PC-9 (cell line): Measurements from ENCODE around the gene SSH3. TPM values are rescaled to one million over a fixed set of nuclear protein-coding genes. Genes with fewer than 3 reads are reported as not detected.

ENCODE experiments used
- BruUV-seq: library from RNA; stranded (reverse); fragments of 400-500 nt; replicated peaks from 2 replicates; lab custom pipeline; 2021; lab: Mats Ljungman, UMichigan
- CTCF ChIA-PET: fragments of 300-600 bp; sonication (Branson Sonifier 250); formaldehyde crosslinking; loops from one replicate; lab custom pipeline; 2022; ENCODE audit warnings: antibody characterized with exemption; lab: Charles Lee
- POLR2A ChIA-PET: fragments of 300-600 bp; sonication (Branson Sonifier 250); formaldehyde crosslinking; loops from one replicate; lab custom pipeline; 2022; ENCODE audit warnings: antibody characterized with exemption; ENCODE audit not compliant: unreplicated experiment; lab: Charles Lee
- DNase-seq, 2 experiments: peaks; one replicate each; pipeline versions ENCODE4 v3.0.0 to v3.0.0-alpha.2; 2015 to 2022; ENCODE audit warnings: mixed read lengths in 1 of 2
- H2AFZ ChIP-seq: fragments of 200-600 bp; sonication (generic); 2 replicates; pipeline ENCODE4 v1.8.1; 2017; ENCODE audit warnings: antibody characterized with exemption
- H3F3A ChIP-seq: fragments of 200-600 bp; sonication (generic); 2 replicates; pipeline ENCODE4 v1.8.1; 2017; ENCODE audit warnings: antibody characterized with exemption, mild to moderate bottlenecking, low read depth; ENCODE audit not compliant: insufficient read depth
- H3K27ac ChIP-seq: fragments of 200-600 bp; sonication (generic); 2 replicates; pipeline ENCODE4 v1.6.1; 2016; ENCODE audit warnings: mixed run types
- H3K27me3 ChIP-seq: fragments of 200-600 bp; sonication (generic); 2 replicates; pipeline ENCODE4 v1.6.1; 2016; ENCODE audit warnings: low read depth, mixed run types; ENCODE audit not compliant: insufficient read depth
- H3K36me3 ChIP-seq: fragments of 200-600 bp; sonication (generic); 2 replicates; pipeline ENCODE4 v1.6.1; 2016; ENCODE audit warnings: low read depth, mixed run types
- H3K4me1 ChIP-seq: fragments of 200-600 bp; sonication (generic); replicated peaks from 2 replicates; pipeline ENCODE4 v1.6.1; 2016; ENCODE audit warnings: mixed run types; ENCODE audit not compliant: insufficient read depth
- H3K4me2 ChIP-seq: fragments of 200-600 bp; sonication (generic); 2 replicates; pipeline ENCODE4 v1.6.1; 2017; ENCODE audit warnings: mixed run types
- H3K4me3 ChIP-seq: fragments of 200-600 bp; sonication (generic); 2 replicates; pipeline ENCODE4 v1.6.1; 2016; ENCODE audit warnings: mixed run types
- H3K79me2 ChIP-seq: fragments of 200-600 bp; sonication (generic); 2 replicates; pipeline ENCODE4 v1.6.1; 2017; ENCODE audit warnings: low read depth, mixed run types
- H3K9me2 ChIP-seq: fragments of 200-600 bp; sonication (generic); 2 replicates; pipeline ENCODE4 v1.8.1; 2017; ENCODE audit warnings: mild to moderate bottlenecking; ENCODE audit not compliant: insufficient read depth
- H3K9me3 ChIP-seq: fragments of 200-600 bp; sonication (generic); 2 replicates; pipeline ENCODE4 v1.8.1; 2016; ENCODE audit warnings: low read depth; ENCODE audit not compliant: insufficient read depth
- H4K20me1 ChIP-seq: fragments of 200-600 bp; sonication (generic); 2 replicates; pipeline ENCODE4 v1.8.1; 2017; ENCODE audit not compliant: insufficient read depth
- CTCF ChIP-seq: fragments of 200-600 bp; sonication (generic); conservative IDR thresholded peaks from 2 replicates; pipeline ENCODE4 v1.6.1; 2017; ENCODE audit warnings: mixed run types, antibody characterized with exemption, mild to moderate bottlenecking, moderate library complexity
- EZH2 ChIP-seq: fragments of 200-600 bp; sonication (generic); IDR thresholded peaks from 2 replicates; pipeline ENCODE4 v1.8.0; 2017; ENCODE audit warnings: antibody characterized with exemption, low read depth
- intact Hi-C: fragments of 100-400 bp; cut with micrococcal nuclease; formaldehyde crosslinking; loops from one replicate; pipeline ENCODE4 v1.10.0; 2022; ENCODE audit not compliant: unreplicated experiment
- total RNA-seq: library from RNA; stranded (reverse); gene quantifications from 2 replicates; pipeline ENCODE4 v1.2.3, GENCODE V29; 2021

Gene SSH3
- total RNA-seq, 1 experiment from 2014 or later: 124 TPM

DNA sequence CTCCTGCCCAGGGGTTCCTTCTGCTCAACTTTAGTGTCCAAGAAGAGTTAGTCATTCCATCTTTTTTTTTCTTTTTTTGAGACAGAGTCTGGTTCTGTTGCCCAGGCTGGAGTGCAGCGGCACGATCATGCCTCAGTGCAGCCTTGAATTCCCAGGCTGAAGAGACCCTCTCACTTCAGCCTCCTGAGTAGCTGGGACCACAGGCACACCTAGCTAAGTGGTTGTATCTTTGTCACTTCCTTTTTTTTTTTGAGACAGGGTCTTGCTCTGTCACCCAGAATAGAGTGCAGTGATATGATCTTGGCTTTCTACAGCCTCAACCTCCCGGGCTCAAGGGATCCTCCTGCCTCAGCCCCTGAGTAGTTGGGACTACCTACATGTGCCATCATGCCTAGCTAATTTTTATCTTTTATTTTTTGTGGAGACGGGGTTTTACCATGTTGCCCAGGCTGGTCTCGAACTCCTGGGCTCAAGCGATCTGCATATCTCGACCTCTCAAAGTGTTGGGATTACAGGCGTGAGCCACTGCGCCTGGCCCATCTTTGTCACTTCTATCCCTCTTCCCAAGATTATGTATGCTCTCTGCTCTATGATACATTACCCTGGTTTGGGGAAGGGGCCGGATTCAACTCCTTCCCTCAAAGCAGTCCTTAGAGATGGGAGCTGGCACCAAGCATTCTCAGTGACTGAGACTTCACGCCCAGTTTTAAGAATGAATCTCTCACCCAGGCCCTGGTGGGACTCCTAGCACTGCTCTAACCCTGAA lies 10.0 kb downstream of the SSH3 start:
- TF ChIP-seq EZH2 (no peak), CTCF (no peak)
- H2AFZ ChIP-seq: peak overlapping the region; percentile 18; the same call in 1 of the 2 replicates
- intact Hi-C loops: loop anchor here (2.0 to 10.0 kb wide), 5 partner anchors 25 to 359 kb away; partner anchors contain the start of genes ANKRD13D and PC
- H3K27me3 ChIP-seq: no peaks in the 10 kb centered on the region
- no peaks in the 10 kb centered on the region for H3K9me3 ChIP-seq
- H3K4me2 ChIP-seq: peak overlapping the region; percentile 78
- H3F3A ChIP-seq: peaks cover 68% of the 10 kb centered on the region
- DNase-seq: no peak
- H3K79me2 ChIP-seq: peaks cover 4% of the 10 kb centered on the region
- TSS peak; percentile 52 for BruUV-seq
- no peaks in the 10 kb centered on the region for H3K9me2 ChIP-seq
- CTCF ChIA-PET: no interaction called here
- peak overlapping the region; percentile 87 for H3K27ac ChIP-seq
- H3K36me3 ChIP-seq: 0 out of 2 replicates have a peak, but pooled peaks cover 5% of the 10 kb centered on the region
- no peaks in the 10 kb centered on the region for H4K20me1 ChIP-seq
- POLR2A ChIA-PET: interaction anchor here (0.5 to 0.6 kb wide), 3 partner anchors 355 to 597 kb away, joined by 3 to 7 read pairs (median 3); no protein-coding TSS in a partner anchor
- H3K4me3 ChIP-seq: peak overlapping the region; percentile 23; the same call in 1 of the 2 replicates
- H3K4me1 ChIP-seq: peaks cover 56% of the 10 kb centered on the region

DNA sequence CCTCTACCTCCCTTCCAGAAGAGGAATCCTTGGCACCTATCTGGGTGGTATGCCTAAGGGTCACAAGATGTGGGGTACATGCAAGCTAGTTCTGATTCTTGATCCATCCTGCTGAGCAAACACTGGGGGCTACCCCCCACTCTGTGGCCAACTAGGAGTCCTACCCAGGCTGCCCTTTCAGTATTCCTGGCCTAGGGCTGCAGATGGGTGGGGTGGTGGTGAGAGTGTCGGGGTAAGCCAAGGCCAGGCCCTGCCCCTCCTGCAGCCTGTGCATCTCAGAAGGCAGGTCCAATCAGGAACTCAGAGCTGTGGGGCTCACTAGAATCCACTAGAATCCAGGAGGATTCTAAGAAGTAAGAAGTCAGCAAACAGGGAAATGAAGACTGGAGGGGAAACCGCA lies 10.9 kb downstream of the SSH3 start:
- Histone ChIP-seq H3K27ac (no peak overlapping the region), H2AFZ (no peak overlapping the region), H3K4me3 (no peak overlapping the region), H3K27me3 (no peaks in the 10 kb centered on the region), H3K4me1 (peaks cover 65% of the 10 kb centered on the region), H3K9me2 (no peaks in the 10 kb centered on the region), H3K79me2 (peaks cover 13% of the 10 kb centered on the region), H3F3A (peaks cover 61% of the 10 kb centered on the region), H4K20me1 (no peaks in the 10 kb centered on the region), H3K36me3 (0 out of 2 replicates have a peak, but pooled peaks cover 5% of the 10 kb centered on the region), H3K9me3 (no peaks in the 10 kb centered on the region), H3K4me2 (no peak overlapping the region)
- CTCF ChIA-PET: interaction anchor here (0.8 kb wide), 1 partner anchor 52 kb away, joined by 4 read pairs; no protein-coding TSS in a partner anchor
- POLR2A ChIA-PET: no interaction called here
- BruUV-seq: no TSS peak
- TF ChIP-seq CTCF (no peak), EZH2 (no peak)
- intact Hi-C loops: loop anchor here (10.0 kb wide), 1 partner anchor 359 kb away; the partner anchor contains the start of gene PC
- no peak for DNase-seq

DNA sequence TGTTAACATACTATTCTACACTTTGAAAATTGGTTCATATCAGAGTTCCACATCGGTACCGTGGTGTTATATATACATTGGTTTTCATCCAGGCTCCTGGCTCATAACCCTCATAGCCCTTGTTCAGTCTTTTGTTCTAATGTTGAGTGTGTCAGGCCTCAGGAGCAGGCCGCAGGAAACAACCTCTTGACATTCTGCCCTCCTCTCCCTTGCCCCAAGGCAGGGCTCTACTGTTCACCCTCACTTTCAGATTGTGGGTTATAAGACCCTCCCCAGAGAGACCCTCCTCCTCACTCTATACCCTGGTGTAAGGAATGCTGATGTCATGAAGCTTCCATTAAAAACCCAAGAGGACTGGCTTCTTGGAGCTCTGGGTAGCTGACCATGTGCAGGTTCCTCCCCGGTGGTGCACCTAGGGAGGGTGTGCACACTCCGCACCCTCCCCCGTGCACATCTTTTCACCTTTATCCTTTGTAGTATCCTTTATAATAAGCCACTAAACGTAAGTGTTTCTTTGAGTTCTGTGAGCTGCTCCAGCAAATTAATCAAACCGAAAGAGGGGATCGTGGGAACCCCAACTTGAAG lies 12.1 kb downstream of the SSH3 start:
- no peak overlapping the region for H3K4me2 ChIP-seq
- no peaks in the 10 kb centered on the region for H3K27me3 ChIP-seq
- BruUV-seq: no TSS peak
- no peaks in the 10 kb centered on the region for H3K9me3 ChIP-seq
- H3K9me2 ChIP-seq: no peaks in the 10 kb centered on the region
- DNase-seq: no peak
- intact Hi-C loops: loop anchor here (5.0 to 10.0 kb wide), 3 partner anchors 361 to 908 kb away; partner anchors contain the start of gene PC
- ChIA-PET CTCF (interaction anchor here (0.6 kb wide), 1 partner anchor 68 kb away, joined by 10 read pairs; no protein-coding TSS in a partner anchor), POLR2A (interaction anchor here (0.6 kb wide), 2 partner anchors 148 to 1248 kb away, joined by 3 to 4 read pairs; no protein-coding TSS in a partner anchor)
- no peaks in the 10 kb centered on the region for H4K20me1 ChIP-seq
- no peaks in the 10 kb centered on the region for H3K36me3 ChIP-seq
- no peak overlapping the region for H2AFZ ChIP-seq
- no peak overlapping the region for H3K4me3 ChIP-seq
- H3K4me1 ChIP-seq: peaks cover 61% of the 10 kb centered on the region
- no peak for TF ChIP-seq EZH2
- TF ChIP-seq CTCF: no peak
- H3F3A ChIP-seq: peaks cover 51% of the 10 kb centered on the region
- no peak overlapping the region for H3K27ac ChIP-seq
- H3K79me2 ChIP-seq: peaks cover 25% of the 10 kb centered on the region
